HepG2 (cell line): ENCODE measurements around the gene NFATC2. TPM values are rescaled to one million over a fixed set of nuclear protein-coding genes. Genes with fewer than 3 reads are reported as not detected.

Experiments used
- ATM ChIP-seq: fragments of 450-650 bp; IDR thresholded peaks from 2 replicates; pipeline ENCODE4 v1.7.1; 2017; ENCODE audit warnings: mild to moderate bottlenecking, borderline replicate concordance
- FIP1L1 ChIP-seq: fragments of 200-400 bp; formaldehyde crosslinking; IDR thresholded peaks from 2 replicates; pipeline ENCODE4 v1.6.1; 2018; ENCODE audit warnings: low read depth, mild to moderate bottlenecking, low read length, moderate library complexity, borderline replicate concordance; ENCODE audit not compliant: insufficient read depth
- GABPA ChIP-seq, 2 experiments: IDR thresholded peaks; 2 replicates each; pipeline ENCODE4 v1.6.1; 2011 to 2016; ENCODE audit warnings: low read depth in 2 of 2, low read length in 1 of 2, missing biosample characterization in 1 of 2, missing genetic modification characterization in 1 of 2
- HNRNPK ChIP-seq: fragments of 200-400 bp; formaldehyde crosslinking; IDR thresholded peaks from 2 replicates; pipeline ENCODE4 v1.6.1; 2018; ENCODE audit warnings: low read length, low read depth, moderate library complexity, mild to moderate bottlenecking; ENCODE audit not compliant: poor library complexity, severe bottlenecking
- IRF1 ChIP-seq: sonication (generic); formaldehyde crosslinking; IDR thresholded peaks from 2 replicates; pipeline ENCODE4 v1.4.0; 2020; ENCODE audit warnings: low read depth, mild to moderate bottlenecking, missing genetic modification reagents
- KDM1A ChIP-seq: IDR thresholded peaks from 2 replicates; pipeline ENCODE4 v1.6.1; 2016; ENCODE audit warnings: missing compliant biosample characterization
- LCORL ChIP-seq, 2 experiments: fragments of 450-650 bp in 1 of 2; sonication (generic) in 1 of 2; formaldehyde crosslinking in 1 of 2; IDR thresholded peaks; 2 replicates each; pipeline versions ENCODE4 v1.5.0 to v1.6.1; 2017 to 2020; ENCODE audit warnings: antibody characterized with exemption in 1 of 2, missing genetic modification reagents in 1 of 2
- MBNL3 ChIP-seq: fragments of 250-450 bp; sonication (Bioruptor Pico); conservative IDR thresholded peaks from 2 replicates; pipeline ENCODE4 v1.8.0; 2022; ENCODE audit warnings: mild to moderate bottlenecking, inconsistent platforms
- SNRNP70 ChIP-seq: fragments of 200-400 bp; formaldehyde crosslinking; IDR thresholded peaks from 2 replicates; pipeline ENCODE4 v1.6.1; 2017; ENCODE audit warnings: mild to moderate bottlenecking, low read depth, low read length, moderate library complexity
- ZBTB25 ChIP-seq: IDR thresholded peaks from 2 replicates; pipeline ENCODE4 v1.6.1; 2018; ENCODE audit warnings: missing genetic modification reagents
- ZBTB40 ChIP-seq, 2 experiments: fragments of 450-650 bp in 1 of 2; sonication (generic) in 1 of 2; formaldehyde crosslinking in 1 of 2; IDR thresholded peaks; 2 replicates each; pipeline versions ENCODE4 v1.6.1 to v1.8.0; 2016 to 2022; ENCODE audit warnings: antibody characterized with exemption in 1 of 2, mild to moderate bottlenecking in 1 of 2, missing genetic modification reagents in 1 of 2
- ZNF143 ChIP-seq: sonication (generic); formaldehyde crosslinking; IDR thresholded peaks from 2 replicates; pipeline ENCODE4 v1.4.0; 2020; ENCODE audit warnings: missing genetic modification reagents
- ZNF207 ChIP-seq: fragments of 450-650 bp; IDR thresholded peaks from 2 replicates; pipeline ENCODE4 v1.6.1; 2016; ENCODE audit warnings: antibody characterized with exemption, borderline replicate concordance
- ZNF7 ChIP-seq: IDR thresholded peaks from 2 replicates; pipeline ENCODE4 v1.6.1; 2016; ENCODE audit warnings: missing biosample characterization, missing genetic modification reagents
- ZNF883 ChIP-seq: sonication (generic); formaldehyde crosslinking; IDR thresholded peaks from 2 replicates; pipeline ENCODE4 v1.5.1; 2020; ENCODE audit warnings: mild to moderate bottlenecking, missing genetic modification reagents; ENCODE audit errors: not compliant biosample characterization
- ZSCAN9 ChIP-seq: IDR thresholded peaks from 2 replicates; pipeline ENCODE4 v1.6.1; 2016; ENCODE audit warnings: borderline replicate concordance
- polyA plus RNA-seq, 8 experiments: library from polyadenylated mRNA; depleted of rRNA in 3 of 8; stranded (reverse) in 7 of 8; unstranded in 1 of 8; fragments of >200 nt; fragmentation: Illumina TruSeq in 4 of 8; extraction: Trizol in 4 of 8; gene quantifications; 2 replicates each; pipeline versions ENCODE4 v1.2.1 to v1.2.3, GENCODE V29; 2011 to 2016; ENCODE audit warnings: low read depth in 4 of 8, missing spikeins in 1 of 8, mixed read lengths in 1 of 8; ENCODE audit not compliant: insufficient read depth in 1 of 8
- total RNA-seq, 5 experiments: library from RNA; depleted of rRNA; stranded (reverse); fragments of >200 nt; fragmentation: Illumina TruSeq; extraction: Trizol; gene quantifications; 2 replicates each; pipeline ENCODE4 v1.2.3, GENCODE V29; 2016; ENCODE audit warnings: low read depth in 1 of 5
- TF ChIP-seq, protein P1 (sequence below): sonication (generic); formaldehyde crosslinking; IDR thresholded peaks from 2 replicates; pipeline ENCODE4 v1.4.0; 2020; ENCODE audit warnings: missing genetic modification reagents, low read depth, mild to moderate bottlenecking, borderline replicate concordance

NFATC2 gene
- total and polyA plus RNA-seq, 2 of the 13 experiments (the other 11 are each of a cell fraction or from before 2014, with no cell fraction given), result 1.9 to 3.3 TPM

DNA sequence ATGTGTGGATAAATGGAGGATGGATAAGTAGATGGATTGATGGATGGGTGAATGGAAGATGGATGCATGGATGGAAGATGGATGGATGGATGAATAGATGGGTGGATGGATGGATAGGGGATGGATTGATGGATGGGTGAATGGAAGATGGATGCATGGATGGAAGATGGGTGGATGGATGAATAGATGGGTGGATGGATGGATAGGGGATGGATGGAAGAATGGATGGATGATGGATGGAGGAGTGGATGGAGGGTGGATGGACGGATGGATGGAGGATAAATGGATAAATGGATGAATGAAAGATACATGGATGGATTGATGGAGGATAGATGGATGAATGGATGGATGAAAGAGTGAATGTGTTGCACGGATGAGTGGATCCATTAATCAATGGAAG lies 3.0 kb upstream of the NFATC2 start (continued):
- TF ChIP-seq IRF1 (no peak), MBNL3 (CRISPR knock-in tag) (no peak), SNRNP70 (no peak), ZNF143 (no peak), GABPA (IDR thresholded peaks at IDR 0.05; ENCODE audit: low read depth, low read length) (no peak), GABPA (CRISPR knock-in tag; IDR thresholded peaks at IDR 0.05; ENCODE audit: low read depth) (no peak), LCORL (IDR thresholded peaks at IDR 0.05) (peak; percentile 68; the same call in 1 of the 2 replicates), LCORL (CRISPR knock-in tag; IDR thresholded peaks at IDR 0.05) (no peak), HNRNPK (peak; percentile 22), ZNF7 (CRISPR knock-in tag) (no peak), FIP1L1 (no peak), KDM1A (no peak), ZSCAN9 (no peak), ATM (peak; percentile 75; the same call in 1 of the 2 replicates), ZNF883 (CRISPR knock-in tag) (no peak), ZBTB25 (CRISPR knock-in tag) (no peak), ZNF207 (peak; percentile 62; the same call in 1 of the 2 replicates), ZBTB40 (IDR thresholded peaks at IDR 0.05) (0 out of 2 replicates have a peak, but pooled peaks have one; percentile 39), ZBTB40 (CRISPR knock-in tag; IDR thresholded peaks at IDR 0.05) (no peak)
- TF ChIP-seq, protein P1, sequence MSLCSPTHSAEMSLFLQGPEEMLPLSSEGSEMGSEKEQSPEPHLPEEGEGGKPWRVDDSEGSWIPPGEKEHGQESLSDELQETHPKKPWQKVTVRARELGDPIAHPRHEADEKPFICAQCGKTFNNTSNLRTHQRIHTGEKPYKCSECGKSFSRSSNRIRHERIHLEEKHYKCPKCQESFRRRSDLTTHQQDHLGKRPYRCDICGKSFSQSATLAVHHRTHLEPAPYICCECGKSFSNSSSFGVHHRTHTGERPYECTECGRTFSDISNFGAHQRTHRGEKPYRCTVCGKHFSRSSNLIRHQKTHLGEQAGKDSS, result no peak
